Activated B cell treated with CpG ODN at 0.5 μM for 24 hours (primary cell): ENCODE measurements around the gene PGAM5. TPM values are rescaled to one million over a fixed set of nuclear protein-coding genes. Genes with fewer than 3 reads are reported as not detected.

ENCODE experiments used
- ATAC-seq: fragments of 200-7000 bp; cut with Tn5 transposase; one replicate; pipeline ENCODE4 v1.10.0; 2021; ENCODE audit warnings: low read depth, mild to moderate bottlenecking, moderate library complexity
- CTCF ChIA-PET: fragments of 350-600 bp; sonication (Branson Sonifier 250); formaldehyde crosslinking; loops from one replicate; lab custom pipeline; 2021; ENCODE audit warnings: antibody characterized with exemption; lab: Charles Lee
- POLR2A ChIA-PET: fragments of 350-600 bp; sonication (Branson Sonifier 250); formaldehyde crosslinking; loops from one replicate; lab custom pipeline; 2021; ENCODE audit warnings: antibody characterized with exemption; lab: Charles Lee
- DNase-seq: peaks from one replicate; pipeline ENCODE4 v3.0.0; 2022
- H3K27ac Mint-ChIP-seq: one replicate; pipeline ENCODE4 v1.8.0; 2020; ENCODE audit warnings: mixed read lengths
- H3K27me3 Mint-ChIP-seq: one replicate; pipeline ENCODE4 v1.8.0; 2021; ENCODE audit warnings: mixed read lengths
- H3K36me3 Mint-ChIP-seq: one replicate; pipeline ENCODE4 v1.8.0; 2021; ENCODE audit warnings: low read depth, mixed read lengths
- H3K4me1 Mint-ChIP-seq: one replicate; pipeline ENCODE4 v1.8.0; 2021; ENCODE audit warnings: mixed read lengths
- H3K4me3 Mint-ChIP-seq: one replicate; pipeline ENCODE4 v1.8.0; 2020; ENCODE audit warnings: mild to moderate bottlenecking, mixed read lengths
- H3K9me3 Mint-ChIP-seq: one replicate; pipeline ENCODE4 v1.8.0; 2020; ENCODE audit warnings: mixed read lengths
- CTCF ChIP-seq: fragments of 200-600 bp; IDR thresholded peaks from one replicate; pipeline ENCODE4 v1.8.0; 2022; ENCODE audit warnings: antibody characterized with exemption, mild to moderate bottlenecking
- intact Hi-C: fragments of 100-400 bp; cut with micrococcal nuclease; formaldehyde crosslinking; loops from one replicate; pipeline ENCODE4 v1.15.1; 2024
- total RNA-seq: library from RNA; stranded (reverse); gene quantifications from 2 replicates; pipeline ENCODE4 v1.2.3, GENCODE V29; 2022

The PGAM5 gene
- total RNA-seq, 1 donor from 2014 or later = 48.7 TPM

DNA sequence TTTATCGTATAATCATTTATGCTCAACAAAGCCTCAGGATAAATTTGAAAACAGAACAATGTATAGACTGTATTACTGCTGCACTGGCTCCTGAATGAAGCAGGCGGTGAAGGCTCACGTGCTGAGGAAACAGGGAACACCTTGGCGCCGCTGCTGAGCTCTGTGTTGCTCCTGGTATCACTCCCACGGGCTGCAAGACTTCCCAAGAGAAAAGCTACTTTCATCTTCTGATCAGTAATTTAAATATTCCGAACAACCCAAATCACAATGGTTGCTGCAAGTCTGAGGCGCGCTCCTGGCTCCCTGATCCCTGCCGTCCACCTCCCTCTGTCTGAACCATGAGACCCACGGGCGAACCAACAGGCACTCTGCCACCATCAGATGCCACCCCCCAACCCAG is 15.7 kb downstream of the PGAM5 start:
- intact Hi-C loops = no loop called here
- Mint-ChIP-seq H3K36me3 (peaks cover 90% of the 10 kb centered on the region), H3K27me3 (no peaks in the 10 kb centered on the region), H3K9me3 (no peaks in the 10 kb centered on the region), H3K27ac (no peak overlapping the region), H3K4me1 (no peaks in the 10 kb centered on the region), H3K4me3 (no peak overlapping the region)
- DNase-seq (no peak), ATAC-seq (no peak)
- CTCF ChIA-PET = no interaction called here
- TF ChIP-seq CTCF = no peak
- POLR2A ChIA-PET = no interaction called here

DNA sequence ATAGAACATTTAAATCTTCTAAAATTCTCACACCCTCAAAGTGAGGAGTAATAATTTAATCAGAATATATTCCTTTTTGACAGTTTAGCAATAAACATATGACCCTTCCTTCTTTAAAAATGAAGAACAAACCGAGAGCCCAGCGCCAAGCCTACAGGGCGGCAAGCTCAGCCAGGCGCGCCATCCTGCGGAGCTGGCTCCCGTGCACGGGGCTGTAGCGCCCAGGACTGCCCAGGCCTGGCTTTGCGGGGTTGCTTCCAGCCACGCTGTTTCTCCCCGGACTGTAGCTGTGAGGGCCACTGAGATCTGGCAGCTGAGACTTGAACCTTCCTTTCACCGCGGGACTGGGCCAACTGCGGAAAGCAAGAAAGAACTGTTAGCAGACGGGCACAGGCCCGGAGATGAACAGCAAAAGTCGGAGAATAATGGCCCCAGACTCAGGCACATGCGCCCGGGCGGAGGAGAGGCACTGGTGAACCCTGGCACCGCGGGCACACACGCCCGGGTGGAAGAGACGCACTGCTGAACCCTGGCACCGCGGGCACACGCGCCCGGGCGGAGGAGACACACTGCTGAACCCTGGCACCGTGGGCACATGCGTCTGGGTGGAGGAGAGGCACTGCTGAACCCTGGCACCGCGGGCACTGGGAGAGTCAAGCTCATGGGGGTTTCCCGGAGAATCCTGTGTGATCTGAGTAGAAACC is 16.6 kb downstream of the PGAM5 start:
- POLR2A ChIA-PET = no interaction called here
- Mint-ChIP-seq H3K36me3 (peaks cover 91% of the 10 kb centered on the region), H3K9me3 (no peaks in the 10 kb centered on the region), H3K27me3 (no peaks in the 10 kb centered on the region), H3K27ac (no peak overlapping the region), H3K4me1 (no peaks in the 10 kb centered on the region), H3K4me3 (no peak overlapping the region)
- no peak for ATAC-seq
- intact Hi-C loops = no loop called here
- DNase-seq = no peak
- CTCF ChIA-PET = no interaction called here
- TF ChIP-seq CTCF = no peak

DNA sequence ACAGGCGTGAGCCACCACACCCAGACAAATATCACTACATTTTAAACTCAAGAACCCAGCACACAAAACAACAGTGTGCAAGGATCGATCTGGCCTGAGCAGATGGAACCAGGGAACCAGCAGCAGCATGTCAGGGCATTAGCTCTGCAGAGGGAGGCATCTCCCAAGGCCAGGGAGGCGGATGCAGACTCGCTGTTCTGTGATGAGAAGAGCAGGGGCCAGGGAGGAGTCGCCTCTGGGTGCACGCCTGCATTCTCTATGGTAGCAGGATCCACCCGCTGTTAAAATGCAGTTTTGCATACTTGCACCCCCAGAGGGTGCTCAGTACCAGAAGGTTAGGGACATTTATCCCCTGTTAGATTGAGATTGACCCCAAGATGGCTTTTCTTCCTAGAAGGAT is 17.9 kb downstream of the PGAM5 start:
- no peak overlapping the region for H3K27ac Mint-ChIP-seq
- TF ChIP-seq CTCF = no peak
- ChIA-PET POLR2A (no interaction called here), CTCF (no interaction called here)
- ATAC-seq = no peak
- no peaks in the 10 kb centered on the region for H3K27me3 Mint-ChIP-seq
- H3K4me3 Mint-ChIP-seq = no peak overlapping the region
- intact Hi-C loops = no loop called here
- DNase-seq = no peak
- no peaks in the 10 kb centered on the region for H3K9me3 Mint-ChIP-seq
- no peaks in the 10 kb centered on the region for H3K4me1 Mint-ChIP-seq
- peaks cover 92% of the 10 kb centered on the region for H3K36me3 Mint-ChIP-seq

- DNase-seq = no peak
- Mint-ChIP-seq H3K27me3 (no peaks in the 10 kb centered on the region), H3K4me3 (no peak overlapping the region), H3K4me1 (no peaks in the 10 kb centered on the region), H3K36me3 (peaks cover 93% of the 10 kb centered on the region), H3K27ac (peak overlapping the region; percentile 59), H3K9me3 (no peaks in the 10 kb centered on the region)
- ATAC-seq = no peak
- no peak for TF ChIP-seq CTCF
- intact Hi-C loops = no loop called here
- CTCF ChIA-PET = no interaction called here
- POLR2A ChIA-PET = no interaction called here
Observed at GRCh38 chr12:132729541-132730320, 19.1 kb downstream of the PGAM5 start.

- no peaks in the 10 kb centered on the region for H3K27me3 Mint-ChIP-seq
- no peak for DNase-seq
- intact Hi-C loops = no loop called here
- peak overlapping the region; percentile 59 for H3K27ac Mint-ChIP-seq
- H3K36me3 Mint-ChIP-seq = peaks cover 93% of the 10 kb centered on the region
- no peaks in the 10 kb centered on the region for H3K9me3 Mint-ChIP-seq
- ChIA-PET CTCF (no interaction called here), POLR2A (no interaction called here)
- no peaks in the 10 kb centered on the region for H3K4me1 Mint-ChIP-seq
- no peak for TF ChIP-seq CTCF
- ATAC-seq = no peak
- no peak overlapping the region for H3K4me3 Mint-ChIP-seq
Observed at GRCh38 chr12:132730353-132730752, 19.7 kb downstream of the PGAM5 start.
